Measurements from ENCODE around the gene SCD. TPM values are rescaled to one million over a fixed set of nuclear protein-coding genes. Genes with fewer than 3 reads are reported as not detected.

SCD gene
- total RNA-seq, 1 experiment from 2014 or later, result 652 TPM

GRCh38 chr10:100403734-100404133, 56.7 kb downstream of the SCD start:
- no peaks in the 10 kb centered on the region for H3K36me3 ChIP-seq (ENCODE audit: control insufficient read depth in 1 of 2, insufficient read depth in 2 of 2, low read length in 2 of 2)
- CTCF ChIA-PET, result no interaction called here
- H3K79me2 ChIP-seq (ENCODE audit: insufficient read depth, low read length), result no peaks in the 10 kb centered on the region
- POLR2A ChIA-PET, result interaction anchor here (1.1 kb wide), 1 partner anchor 30 kb away, joined by 4 read pairs; no protein-coding TSS in a partner anchor
- no peaks in the 10 kb centered on the region for H3K9me3 ChIP-seq (ENCODE audit: control insufficient read depth in 1 of 2, insufficient read depth in 1 of 2, low read depth in 1 of 2, low read length in 2 of 2)
- no peaks in the 10 kb centered on the region for H3K9me2 ChIP-seq (ENCODE audit: insufficient read depth)
- no peak overlapping the region for H3K4me3 ChIP-seq (replicated peaks in 1 of 2; ENCODE audit: low read depth in 1 of 2, low read length in 2 of 2)
- no peak overlapping the region for H3K4me2 ChIP-seq (ENCODE audit: low read length)
- no peak for ATAC-seq
- RAD21 ChIA-PET (ENCODE audit: low non-redundant PET in 1 of 2, low total read pairs in 2 of 2, uncharacterized antibody in 2 of 2, unreplicated experiment in 2 of 2), result no interaction called here
- H2AFZ ChIP-seq (ENCODE audit: low read depth, low read length, poor library complexity, severe bottlenecking), result no peak overlapping the region
- no TSS peak for BruUV-seq (replicated peaks)
- no peak for TF ChIP-seq ZNF274 (IDR thresholded peaks at IDR 0.05; ENCODE audit: low read depth, low read length)
- TF ChIP-seq, protein P1, sequence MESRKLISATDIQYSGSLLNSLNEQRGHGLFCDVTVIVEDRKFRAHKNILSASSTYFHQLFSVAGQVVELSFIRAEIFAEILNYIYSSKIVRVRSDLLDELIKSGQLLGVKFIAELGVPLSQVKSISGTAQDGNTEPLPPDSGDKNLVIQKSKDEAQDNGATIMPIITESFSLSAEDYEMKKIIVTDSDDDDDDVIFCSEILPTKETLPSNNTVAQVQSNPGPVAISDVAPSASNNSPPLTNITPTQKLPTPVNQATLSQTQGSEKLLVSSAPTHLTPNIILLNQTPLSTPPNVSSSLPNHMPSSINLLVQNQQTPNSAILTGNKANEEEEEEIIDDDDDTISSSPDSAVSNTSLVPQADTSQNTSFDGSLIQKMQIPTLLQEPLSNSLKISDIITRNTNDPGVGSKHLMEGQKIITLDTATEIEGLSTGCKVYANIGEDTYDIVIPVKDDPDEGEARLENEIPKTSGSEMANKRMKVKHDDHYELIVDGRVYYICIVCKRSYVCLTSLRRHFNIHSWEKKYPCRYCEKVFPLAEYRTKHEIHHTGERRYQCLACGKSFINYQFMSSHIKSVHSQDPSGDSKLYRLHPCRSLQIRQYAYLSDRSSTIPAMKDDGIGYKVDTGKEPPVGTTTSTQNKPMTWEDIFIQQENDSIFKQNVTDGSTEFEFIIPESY (IDR thresholded peaks at IDR 0.05; ENCODE audit: extremely low read depth, insufficient replicate concordance, low read length), result no peak
- no peak for TF ChIP-seq EGR1 (IDR thresholded peaks at IDR 0.05; ENCODE audit: low read depth)
- no peak for TF ChIP-seq ELF1 (IDR thresholded peaks at IDR 0.05; ENCODE audit: borderline replicate concordance, low read depth)
- no peak for TF ChIP-seq RAD21 (IDR thresholded peaks at IDR 0.05; ENCODE audit: low read depth)
- TF ChIP-seq CBX3 (IDR thresholded peaks at IDR 0.05; ENCODE audit: low read depth), result no peak
- TF ChIP-seq EZH2phosphoT487 (IDR thresholded peaks at IDR 0.05; ENCODE audit: borderline replicate concordance), result no peak
- H4K20me1 ChIP-seq (ENCODE audit: insufficient read depth), result no peaks in the 10 kb centered on the region
- H3K27ac ChIP-seq (ENCODE audit: low read depth, low read length), result no peak overlapping the region
- no peak overlapping the region for H3K9ac ChIP-seq (ENCODE audit: low read length)
- intact Hi-C loops (cut with micrococcal nuclease), result no loop called here
- no peak for DNase-seq (ENCODE audit: low read depth, low spot score)
- H3K27me3 ChIP-seq (ENCODE audit: insufficient read depth, low read length), result no peaks in the 10 kb centered on the region
- no peaks in the 10 kb centered on the region; a peak in 1 of 4 replicates for H3K4me1 ChIP-seq (ENCODE audit: control insufficient read depth in 1 of 2, insufficient read depth in 2 of 2, low read length in 2 of 2)

- H2AFZ ChIP-seq (ENCODE audit: low read depth, low read length, poor library complexity, severe bottlenecking), result no peak overlapping the region
- no peak for DNase-seq (ENCODE audit: low read depth, low spot score)
- H3K4me3 ChIP-seq (replicated peaks in 1 of 2; ENCODE audit: low read depth in 1 of 2, low read length in 2 of 2), result no peak overlapping the region
- no peaks in the 10 kb centered on the region for H3K27me3 ChIP-seq (ENCODE audit: insufficient read depth, low read length)
- no peaks in the 10 kb centered on the region for H3K9me2 ChIP-seq (ENCODE audit: insufficient read depth)
- no peaks in the 10 kb centered on the region for H3K79me2 ChIP-seq (ENCODE audit: insufficient read depth, low read length)
- ChIA-PET CTCF (interaction anchor here (0.9 to 1.3 kb wide), 2 partner anchors 106 to 476 kb away, joined by 3 read pairs; no protein-coding TSS in a partner anchor), RAD21 (ENCODE audit: low non-redundant PET in 1 of 2, low total read pairs in 2 of 2, uncharacterized antibody in 2 of 2, unreplicated experiment in 2 of 2) (no interaction called here), POLR2A (interaction anchor here (2.0 kb wide), 1 partner anchor 40 kb away, joined by 6 read pairs; no protein-coding TSS in a partner anchor)
- no peaks in the 10 kb centered on the region for H4K20me1 ChIP-seq (ENCODE audit: insufficient read depth)
- no peak overlapping the region for H3K9ac ChIP-seq (ENCODE audit: low read length)
- no peak overlapping the region for H3K27ac ChIP-seq (ENCODE audit: low read depth, low read length)
- no peaks in the 10 kb centered on the region for H3K36me3 ChIP-seq (ENCODE audit: control insufficient read depth in 1 of 2, insufficient read depth in 2 of 2, low read length in 2 of 2)
- H3K4me1 ChIP-seq (ENCODE audit: control insufficient read depth in 1 of 2, insufficient read depth in 2 of 2, low read length in 2 of 2), result no peaks in the 10 kb centered on the region
- BruUV-seq (replicated peaks), result no TSS peak
- no peak for ATAC-seq
- no peak overlapping the region for H3K4me2 ChIP-seq (ENCODE audit: low read length)
- no peaks in the 10 kb centered on the region for H3K9me3 ChIP-seq (ENCODE audit: control insufficient read depth in 1 of 2, insufficient read depth in 1 of 2, low read depth in 1 of 2, low read length in 2 of 2)
- no peak for TF ChIP-seq ZNF274 (IDR thresholded peaks at IDR 0.05; ENCODE audit: low read depth, low read length)
- TF ChIP-seq, protein P1 (IDR thresholded peaks at IDR 0.05; ENCODE audit: extremely low read depth, insufficient replicate concordance, low read length), result no peak
- TF ChIP-seq SIN3A (IDR thresholded peaks at IDR 0.05; ENCODE audit: low read depth), result no peak
- no peak for TF ChIP-seq ATF3 (IDR thresholded peaks at IDR 0.05)
- no peak for TF ChIP-seq EZH2 (IDR thresholded peaks at IDR 0.05)
- TF ChIP-seq SRF (IDR thresholded peaks at IDR 0.05; ENCODE audit: low read depth), result no peak
- no peak for TF ChIP-seq JUND (IDR thresholded peaks at IDR 0.05)
- no peak for TF ChIP-seq MAX (IDR thresholded peaks at IDR 0.05)
- intact Hi-C loops (cut with micrococcal nuclease), result no loop called here
Observed at GRCh38 chr10:100413173-100413572, 66.1 kb downstream of the SCD start.
